WTC11 (cell line): ENCODE measurements around the gene ELK3.

Experiments
- ARID4B ChIP-seq: sonication (generic); formaldehyde crosslinking; IDR thresholded peaks from 2 replicates; pipeline ENCODE4 v1.8.0; 2023; ENCODE audit warnings: missing genetic modification reagents, mild to moderate bottlenecking, borderline replicate concordance
- ATF2 ChIP-seq: sonication (generic); formaldehyde crosslinking; IDR thresholded peaks from 2 replicates; pipeline ENCODE4 v1.8.1; 2022; ENCODE audit warnings: low read depth, missing genetic modification reagents, borderline replicate concordance
- CREM ChIP-seq: sonication (generic); formaldehyde crosslinking; IDR thresholded peaks from 2 replicates; pipeline ENCODE4 v1.8.1; 2022; ENCODE audit warnings: mild to moderate bottlenecking, missing genetic modification reagents, moderate library complexity
- CTCF ChIP-seq: fragments of 200-600 bp; IDR thresholded peaks from 2 replicates; pipeline ENCODE4 v1.8.0; 2022; ENCODE audit warnings: antibody characterized with exemption
- ZNF232 ChIP-seq: sonication (generic); formaldehyde crosslinking; IDR thresholded peaks from 2 replicates; pipeline ENCODE4 v1.8.0; 2022; ENCODE audit warnings: mild to moderate bottlenecking, missing genetic modification reagents
- ZNF281 ChIP-seq: sonication (generic); formaldehyde crosslinking; IDR thresholded peaks from 2 replicates; pipeline ENCODE4 v1.8.0; 2023; ENCODE audit warnings: mild to moderate bottlenecking, missing genetic modification reagents
- ZNF671 ChIP-seq: fragments of 250-450 bp; sonication (Bioruptor Pico); IDR thresholded peaks from 2 replicates; pipeline ENCODE4 v1.8.0; 2021; ENCODE audit warnings: mild to moderate bottlenecking

GRCh38 chr12:96241431-96241830, 47.3 kb downstream of the ELK3 start:
- no peak for TF ChIP-seq ZNF232 (CRISPR knock-in tag)
- no peak for TF ChIP-seq CTCF
- no peak for TF ChIP-seq CREM (CRISPR knock-in tag)
- no peak for TF ChIP-seq ARID4B (CRISPR knock-in tag)
- no peak for TF ChIP-seq ZNF671
- no peak for TF ChIP-seq ATF2 (CRISPR knock-in tag)
- no peak for TF ChIP-seq ZNF281 (CRISPR knock-in tag)
